Hepatocyte (in vitro differentiated cells): Measurements from ENCODE around the gene ISM1.

Experiments
- CTCF ChIP-seq: fragments of 200-600 bp; sonication (generic); IDR thresholded peaks from 2 replicates; pipeline ENCODE4 v1.5.1; 2016; ENCODE audit warnings: antibody characterized with exemption, mild to moderate bottlenecking; ENCODE audit not compliant: poor library complexity
- EZH2phosphoT487 ChIP-seq: fragments of 200-600 bp; sonication (generic); IDR thresholded peaks from one replicate; pipeline ENCODE4 v1.6.1; 2018; ENCODE audit warnings: antibody characterized with exemption, mild to moderate bottlenecking, low read depth, moderate library complexity; ENCODE audit not compliant: unreplicated experiment, severe bottlenecking

- TF ChIP-seq EZH2phosphoT487: no peak
- TF ChIP-seq CTCF: no peak
Measured at GRCh38 chr20:13342469-13343242, 121.6 kb downstream of the ISM1 start.
